NB4 (cell line): ENCODE data around the gene HSPB6.

Source experiments
- MYC ChIP-seq: IDR thresholded peaks from 2 replicates; pipeline ENCODE4 v1.6.1; 2011; ENCODE audit warnings: low read depth, low read length
- POLR2A ChIP-seq: IDR thresholded peaks from 2 replicates; pipeline ENCODE4 v1.6.1; 2011; ENCODE audit warnings: mild to moderate bottlenecking; ENCODE audit not compliant: insufficient read length; ENCODE audit errors: extremely low read depth
- TF ChIP-seq, protein P1 (sequence below): IDR thresholded peaks from one replicate; pipeline ENCODE4 v1.5.1; 2012; ENCODE audit warnings: low read depth, low read length

- TF ChIP-seq, protein P1, sequence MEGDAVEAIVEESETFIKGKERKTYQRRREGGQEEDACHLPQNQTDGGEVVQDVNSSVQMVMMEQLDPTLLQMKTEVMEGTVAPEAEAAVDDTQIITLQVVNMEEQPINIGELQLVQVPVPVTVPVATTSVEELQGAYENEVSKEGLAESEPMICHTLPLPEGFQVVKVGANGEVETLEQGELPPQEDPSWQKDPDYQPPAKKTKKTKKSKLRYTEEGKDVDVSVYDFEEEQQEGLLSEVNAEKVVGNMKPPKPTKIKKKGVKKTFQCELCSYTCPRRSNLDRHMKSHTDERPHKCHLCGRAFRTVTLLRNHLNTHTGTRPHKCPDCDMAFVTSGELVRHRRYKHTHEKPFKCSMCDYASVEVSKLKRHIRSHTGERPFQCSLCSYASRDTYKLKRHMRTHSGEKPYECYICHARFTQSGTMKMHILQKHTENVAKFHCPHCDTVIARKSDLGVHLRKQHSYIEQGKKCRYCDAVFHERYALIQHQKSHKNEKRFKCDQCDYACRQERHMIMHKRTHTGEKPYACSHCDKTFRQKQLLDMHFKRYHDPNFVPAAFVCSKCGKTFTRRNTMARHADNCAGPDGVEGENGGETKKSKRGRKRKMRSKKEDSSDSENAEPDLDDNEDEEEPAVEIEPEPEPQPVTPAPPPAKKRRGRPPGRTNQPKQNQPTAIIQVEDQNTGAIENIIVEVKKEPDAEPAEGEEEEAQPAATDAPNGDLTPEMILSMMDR = no peak
- TF ChIP-seq POLR2A = no peak
- no peak for TF ChIP-seq MYC
Observed at GRCh38 chr19:35725216-35725861, 31.5 kb downstream of the HSPB6 start.
